Measurements from ENCODE around the gene EEFSEC. TPM values are rescaled to one million over a fixed set of nuclear protein-coding genes. Genes with fewer than 3 reads are reported as not detected.

The EEFSEC gene
- total RNA-seq, 4 donors from 2014 or later: 9.1 to 17.4 (median 15.8) TPM

GRCh38 chr3:128413003-128413370, 259.7 kb downstream of the EEFSEC start:
- no peak overlapping the region for H3K27ac ChIP-seq (replicated peaks in 1 of 4)
- peaks cover 0 to 13% (median 6%) of the 10 kb centered on the region in 4 donors for H3K36me3 ChIP-seq
- no peak for DNase-seq (ENCODE audit: extremely low spot score)
- no peak overlapping the region for H3K4me3 ChIP-seq
- TF ChIP-seq CTCF (IDR thresholded peaks at IDR 0.05): no peak
- TF ChIP-seq POLR2AphosphoS5 (IDR thresholded peaks at IDR 0.05): no peak
- TF ChIP-seq POLR2A (IDR thresholded peaks at IDR 0.05; ENCODE audit: low read depth): no peak
- no peak for TF ChIP-seq EP300 (IDR thresholded peaks at IDR 0.05)
- H3K27me3 ChIP-seq: no peaks in the 10 kb centered on the region
- intact Hi-C loops (cut with DNase I): no loop called here
- H3K9me3 ChIP-seq: no peaks in the 10 kb centered on the region
- no peaks in the 10 kb centered on the region for H3K4me1 ChIP-seq
- WGBS: 79% methylated on average over 8 of the region's 8 CpGs

GRCh38 chr3:128413413-128414205, 260.3 kb downstream of the EEFSEC start:
- TF ChIP-seq POLR2A (IDR thresholded peaks at IDR 0.05; ENCODE audit: low read depth): no peak
- TF ChIP-seq CTCF (IDR thresholded peaks at IDR 0.05): no peak
- TF ChIP-seq POLR2AphosphoS5 (IDR thresholded peaks at IDR 0.05): no peak
- TF ChIP-seq EP300 (IDR thresholded peaks at IDR 0.05): no peak
- H3K27me3 ChIP-seq: no peaks in the 10 kb centered on the region
- H3K4me1 ChIP-seq: no peaks in the 10 kb centered on the region
- H3K9me3 ChIP-seq: no peaks in the 10 kb centered on the region
- intact Hi-C loops (cut with DNase I): no loop called here
- WGBS: 95% methylated on average over 12 of the region's 24 CpGs
- no peak overlapping the region for H3K4me3 ChIP-seq
- H3K36me3 ChIP-seq: peaks cover 0 to 8% (median 4%) of the 10 kb centered on the region in 4 donors
- no peak for DNase-seq (ENCODE audit: extremely low spot score)
- H3K27ac ChIP-seq (replicated peaks in 1 of 4): no peak overlapping the region

GRCh38 chr3:128415200-128415772, 262.0 kb downstream of the EEFSEC start:
- intact Hi-C loops (cut with DNase I): no loop called here
- H3K4me3 ChIP-seq: no peak overlapping the region
- H3K36me3 ChIP-seq: peaks cover 0 to 3% (median 0%) of the 10 kb centered on the region in 4 donors
- H3K27ac ChIP-seq (replicated peaks in 1 of 4): no peak overlapping the region
- H3K27me3 ChIP-seq: no peaks in the 10 kb centered on the region
- no peak for TF ChIP-seq POLR2AphosphoS5 (IDR thresholded peaks at IDR 0.05)
- no peak for TF ChIP-seq EP300 (IDR thresholded peaks at IDR 0.05)
- TF ChIP-seq CTCF (IDR thresholded peaks at IDR 0.05): no peak
- TF ChIP-seq POLR2A (IDR thresholded peaks at IDR 0.05; ENCODE audit: low read depth): no peak
- 94% methylated on average over 14 of the region's 16 CpGs for WGBS
- H3K9me3 ChIP-seq: no peaks in the 10 kb centered on the region
- no peaks in the 10 kb centered on the region for H3K4me1 ChIP-seq
- no peak for DNase-seq (ENCODE audit: extremely low spot score)

DNA sequence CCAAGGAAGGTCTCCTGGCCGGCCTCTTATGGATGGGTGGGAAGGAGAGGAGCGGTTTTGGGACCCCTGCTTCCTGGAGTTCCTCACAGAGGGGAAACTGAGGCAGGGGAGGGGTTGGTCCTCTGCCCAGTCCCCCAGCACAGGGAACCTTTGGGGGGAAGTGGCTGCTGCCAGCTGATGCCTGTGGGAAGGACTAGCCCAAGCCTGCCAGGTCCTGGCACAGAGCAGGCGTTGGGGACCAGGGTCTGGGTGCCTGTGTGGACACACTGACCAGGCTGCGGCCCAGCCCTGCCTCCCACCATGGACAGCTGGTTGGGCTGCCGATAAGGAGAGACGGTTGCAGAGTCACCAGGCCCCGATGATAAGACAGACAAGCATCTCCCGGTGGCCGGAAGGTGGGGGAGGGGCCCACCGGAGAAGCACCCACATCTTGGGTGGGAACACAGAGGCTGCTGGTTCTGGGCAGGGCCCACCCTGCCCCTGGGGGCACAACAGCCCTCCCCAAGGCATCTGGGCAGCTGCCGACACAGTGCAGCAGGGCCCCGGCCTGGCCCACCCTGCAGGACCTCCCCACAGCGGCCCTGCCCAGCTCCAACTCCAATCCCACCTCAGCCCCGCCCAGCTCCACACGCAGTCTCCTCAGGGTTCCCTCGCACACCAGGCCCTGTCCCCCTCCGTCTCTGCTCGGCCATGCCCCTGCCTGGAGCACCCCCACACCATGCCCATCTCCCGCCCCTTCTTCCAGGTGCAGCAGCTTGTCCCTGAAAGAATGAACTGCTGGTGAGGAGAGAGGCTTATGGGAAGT, 262.7 kb downstream of the EEFSEC start:
- TF ChIP-seq POLR2A (IDR thresholded peaks at IDR 0.05; ENCODE audit: low read depth): no peak
- TF ChIP-seq EP300 (IDR thresholded peaks at IDR 0.05): no peak
- no peak for TF ChIP-seq POLR2AphosphoS5 (IDR thresholded peaks at IDR 0.05)
- no peak for TF ChIP-seq CTCF (IDR thresholded peaks at IDR 0.05)
- no peak for DNase-seq (ENCODE audit: extremely low spot score)
- H3K36me3 ChIP-seq: peaks cover 0 to under 1% (median 0%) of the 10 kb centered on the region in 4 donors
- H3K27me3 ChIP-seq: no peaks in the 10 kb centered on the region
- H3K4me3 ChIP-seq: no peak overlapping the region
- no peaks in the 10 kb centered on the region for H3K4me1 ChIP-seq
- WGBS: 86% methylated on average over 9 of the region's 19 CpGs
- H3K27ac ChIP-seq (replicated peaks in 1 of 4): no peak overlapping the region
- intact Hi-C loops (cut with DNase I): no loop called here
- H3K9me3 ChIP-seq: no peaks in the 10 kb centered on the region
